Regular cardiac myocyte (primary cell): Measurements from ENCODE around the gene AHNAK2. TPM values are rescaled to one million over a fixed set of nuclear protein-coding genes. Genes with fewer than 3 reads are reported as not detected.

Experiments
- total RNA-seq: library from RNA; depleted of rRNA; stranded (reverse); fragments of >200 nt; gene quantifications from 2 replicates; pipeline ENCODE4 v1.2.3, GENCODE V29; 2014

Gene AHNAK2
- total RNA-seq: 20.5 and 33.0 TPM in 2 replicates

GRCh38 chr14:104977681-104978653 lies at the start of gene AHNAK2:
Gene AHNAK2 (minus strand): TSS chr14:104978374. CDS start chr14:104978237, 137 bp downstream.

GRCh38 chr14:105020815-105021655 lies 42.9 kb upstream of the AHNAK2 start, which contains the start of gene CDCA4:
Gene CDCA4 (minus strand): TSS chr14:105021083. CDS start chr14:105011929, 9,154 bp downstream.

GRCh38 chr14:104985675-104986486 lies 7.7 kb upstream of the AHNAK2 start, which contains the start of gene CLBA1:
Gene CLBA1 (plus strand): TSS chr14:104985788. CDS start chr14:104986432, 644 bp downstream.

GRCh38 chr14:104924421-104925213 lies 53.6 kb downstream of the AHNAK2 start, which contains the start of gene PLD4:
Gene PLD4 (plus strand): TSS chr14:104924879. CDS start chr14:104927141, 2,262 bp downstream.

Other genes starting within 250 kb of the AHNAK2 start
- 89.4 and 154 TPM in 2 replicates for gene SIVA1, start 225.2 kb downstream of the AHNAK2 start, total RNA-seq
- 145 and 234 TPM in 2 replicates for gene AKT1, start 182.6 kb downstream of the AHNAK2 start, total RNA-seq
- 1.4 and 1.7 TPM in 2 replicates for gene ZBTB42, start 177.3 kb downstream of the AHNAK2 start, total RNA-seq
- gene CEP170B, start 113.1 kb downstream of the AHNAK2 start, total RNA-seq: 14.4 and 18.8 TPM in 2 replicates
- gene PLD4, start 53.5 kb downstream of the AHNAK2 start, total RNA-seq: under 0.01 TPM in 1 of 2 replicates, not detected in the other
- 4.6 and 8.5 TPM in 2 replicates for gene CLBA1, start 7.4 kb upstream of the AHNAK2 start, total RNA-seq
- 12.4 and 37.6 TPM in 2 replicates for gene CDCA4, start 42.7 kb upstream of the AHNAK2 start, total RNA-seq
- not detected in 2 replicates for gene GPR132, start 87.1 kb upstream of the AHNAK2 start, total RNA-seq
- gene JAG2, start 190.4 kb upstream of the AHNAK2 start, total RNA-seq: 0.58 and 1.1 TPM in 2 replicates
- gene NUDT14, start 202.9 kb upstream of the AHNAK2 start, total RNA-seq: 8.2 and 10.4 TPM in 2 replicates